H9 (cell line): ENCODE data around the gene CEACAM5. TPM values are rescaled to one million over a fixed set of nuclear protein-coding genes. Genes with fewer than 3 reads are reported as not detected.
"Not testable (repeated sequence)": the region's sequence is repeated elsewhere in the genome, so short reads cannot be mapped to it uniquely, and the experiment has no call there.

ENCODE experiments used
- DNase-seq: peaks from one replicate; pipeline ENCODE4 v3.0.0-alpha.2; 2017
- H2AFZ ChIP-seq: one replicate; pipeline ENCODE4 v1.6.1; 2013; ENCODE audit warnings: mild to moderate bottlenecking, low read length, control low read depth, moderate library complexity
- H2AK5ac ChIP-seq: 2 replicates; pipeline ENCODE4 v1.6.1; 2013; ENCODE audit warnings: low read length, control low read depth, mixed read lengths; ENCODE audit not compliant: insufficient read length
- H2BK120ac ChIP-seq: one replicate; pipeline ENCODE4 v1.6.1; 2013; ENCODE audit warnings: low read depth, mild to moderate bottlenecking, low read length, control low read depth, inconsistent platforms; ENCODE audit not compliant: poor library complexity, severe bottlenecking
- H2BK12ac ChIP-seq: 2 replicates; pipeline ENCODE4 v1.6.1; 2013; ENCODE audit warnings: low read length, control low read depth, mixed read lengths, low read depth; ENCODE audit not compliant: insufficient read length
- H2BK15ac ChIP-seq: 2 replicates; pipeline ENCODE4 v1.6.1; 2013; ENCODE audit warnings: low read depth, low read length, control low read depth
- H2BK20ac ChIP-seq: one replicate; pipeline ENCODE4 v1.6.1; 2013; ENCODE audit warnings: low read depth, mild to moderate bottlenecking, low read length, control low read depth, inconsistent platforms; ENCODE audit not compliant: poor library complexity, severe bottlenecking
- H2BK5ac ChIP-seq: 2 replicates; pipeline ENCODE4 v1.6.1; 2013; ENCODE audit warnings: low read length, control low read depth, mixed read lengths; ENCODE audit not compliant: insufficient read length
- H3K14ac ChIP-seq: 2 replicates; pipeline ENCODE4 v1.6.1; 2013; ENCODE audit warnings: low read length, control low read depth; ENCODE audit not compliant: insufficient read depth
- H3K18ac ChIP-seq: 2 replicates; pipeline ENCODE4 v1.6.1; 2013; ENCODE audit warnings: low read depth, mild to moderate bottlenecking, mixed read lengths, low read length, control low read depth; ENCODE audit not compliant: insufficient read length
- H3K23ac ChIP-seq: 2 replicates; pipeline ENCODE4 v1.6.1; 2013; ENCODE audit warnings: low read length, control low read depth, mixed read lengths, low read depth; ENCODE audit not compliant: insufficient read length
- H3K23me2 ChIP-seq: 2 replicates; pipeline ENCODE4 v1.6.1; 2013; ENCODE audit warnings: low read depth, mild to moderate bottlenecking, mixed read lengths, low read length, control low read depth; ENCODE audit not compliant: insufficient read length, poor library complexity, severe bottlenecking
- H3K27ac ChIP-seq: 2 replicates; pipeline ENCODE4 v1.5.1; 2013; ENCODE audit warnings: low read length, control low read depth, mixed read lengths, low read depth; ENCODE audit not compliant: insufficient read length
- H3K27me3 ChIP-seq: 2 replicates; pipeline ENCODE4 v1.6.1; 2013; ENCODE audit warnings: low read length, control low read depth, inconsistent platforms; ENCODE audit not compliant: insufficient read depth
- H3K4ac ChIP-seq: 2 replicates; pipeline ENCODE4 v1.6.1; 2013; ENCODE audit warnings: low read depth, mild to moderate bottlenecking, control low read depth, inconsistent platforms, low read length, moderate library complexity
- H3K4me1 ChIP-seq: 2 replicates; pipeline ENCODE4 v1.6.1; 2013; ENCODE audit warnings: low read length, control low read depth, inconsistent platforms; ENCODE audit not compliant: insufficient read depth
- H3K4me2 ChIP-seq: 2 replicates; pipeline ENCODE4 v1.6.1; 2013; ENCODE audit warnings: low read length, control low read depth, mixed read lengths; ENCODE audit not compliant: insufficient read length, insufficient read depth
- H3K56ac ChIP-seq: 2 replicates; pipeline ENCODE4 v1.6.1; 2013; ENCODE audit warnings: low read depth, mild to moderate bottlenecking, mixed read lengths, low read length, control low read depth; ENCODE audit not compliant: insufficient read length
- H3K79me1 ChIP-seq: 2 replicates; pipeline ENCODE4 v1.6.1; 2013; ENCODE audit warnings: low read depth, mild to moderate bottlenecking, moderate library complexity, low read length, control low read depth, inconsistent platforms; ENCODE audit not compliant: insufficient read depth, poor library complexity, severe bottlenecking
- H3K79me2 ChIP-seq: 2 replicates; pipeline ENCODE4 v1.6.1; 2013; ENCODE audit warnings: low read length, control low read depth, inconsistent platforms; ENCODE audit not compliant: insufficient read depth
- H3K9ac ChIP-seq: 2 replicates; pipeline ENCODE4 v1.6.1; 2013; ENCODE audit warnings: low read length, control low read depth, mixed read lengths; ENCODE audit not compliant: insufficient read length; ENCODE audit errors: extremely low read depth
- H3K9me3 ChIP-seq: one replicate; pipeline ENCODE4 v1.6.1; 2013; ENCODE audit warnings: low read depth, low read length, inconsistent platforms; ENCODE audit not compliant: control insufficient read depth
- H3T11ph ChIP-seq: one replicate; pipeline ENCODE4 v1.6.1; 2013; ENCODE audit warnings: mild to moderate bottlenecking, low read length, control low read depth, inconsistent platforms
- H4K20me1 ChIP-seq: one replicate; pipeline ENCODE4 v1.6.1; 2013; ENCODE audit not compliant: control insufficient read depth, insufficient read length, insufficient read depth
- H4K5ac ChIP-seq: 2 replicates; pipeline ENCODE4 v1.6.1; 2013; ENCODE audit warnings: low read depth, mild to moderate bottlenecking, mixed read lengths, low read length, control low read depth; ENCODE audit not compliant: insufficient read length
- H4K8ac ChIP-seq: replicated peaks from 2 replicates; pipeline ENCODE4 v1.6.1; 2013; ENCODE audit warnings: low read length, control low read depth, mixed read lengths, low read depth; ENCODE audit not compliant: insufficient read length
- H4K91ac ChIP-seq: 2 replicates; pipeline ENCODE4 v1.6.1; 2013; ENCODE audit warnings: low read depth, mild to moderate bottlenecking, moderate library complexity, mixed read lengths, low read length, control low read depth; ENCODE audit not compliant: insufficient read length
- H3K27ac Mint-ChIP-seq, 3 experiments: 2 replicates in 2 of 3; 3 replicates in 1 of 3; pipeline ENCODE4 v1.8.0; 2020 to 2021; ENCODE audit warnings: mixed read lengths in 3 of 3, mild to moderate bottlenecking in 1 of 3, moderate library complexity in 1 of 3
- H3K27me3 Mint-ChIP-seq: 2 replicates; pipeline ENCODE4 v1.8.0; 2021; ENCODE audit warnings: low read depth, mild to moderate bottlenecking, moderate library complexity, mixed read lengths
- H3K36me3 Mint-ChIP-seq, 3 experiments: 2 replicates in 2 of 3; 3 replicates in 1 of 3; pipeline ENCODE4 v1.8.0; 2020 to 2021; ENCODE audit warnings: low read depth in 3 of 3, mixed read lengths in 3 of 3; ENCODE audit not compliant: insufficient read depth in 1 of 3
- H3K4me1 Mint-ChIP-seq, 2 experiments: 2 replicates each; pipeline ENCODE4 v1.8.0; 2020; ENCODE audit warnings: mixed read lengths in 2 of 2
- H3K4me3 Mint-ChIP-seq, 2 experiments: 2 replicates in 1 of 2; 3 replicates in 1 of 2; pipeline ENCODE4 v1.8.0; 2020 to 2021; ENCODE audit warnings: mild to moderate bottlenecking in 2 of 2, mixed read lengths in 2 of 2, moderate library complexity in 1 of 2
- H3K9me3 Mint-ChIP-seq, 2 experiments: 2 replicates in 1 of 2; 3 replicates in 1 of 2; pipeline ENCODE4 v1.8.0; 2020; ENCODE audit warnings: mild to moderate bottlenecking in 2 of 2, mixed read lengths in 2 of 2, moderate library complexity in 1 of 2
- CTCF ChIP-seq: fragments of 200-600 bp; sonication (generic); conservative IDR thresholded peaks from 3 replicates; pipeline ENCODE4 v1.8.0; 2021; ENCODE audit warnings: antibody characterized with exemption, mild to moderate bottlenecking
- WGBS: extraction: QIAGEN DNeasy Blood & Tissue Kit; methylation state at CpG from one replicate; pipeline ENCODE4 v1.1.7; 2013; ENCODE audit warnings: missing lambda C conversion rate, low lambda C conversion rate, mixed read lengths; ENCODE audit not compliant: insufficient read length; ENCODE audit errors: extremely low coverage; 5-methylcytosine and 5-hydroxymethylcytosine counted together
- total RNA-seq: library from RNA; stranded (reverse); gene quantifications from 2 replicates; pipeline ENCODE4 v1.2.1, GENCODE V29; 2021

The CEACAM5 gene
- total RNA-seq, 1 experiment from 2014 or later = not detected

GRCh38 chr19:41707871-41708371 lies 505 bp upstream of the CEACAM5 start:
- Histone ChIP-seq H3K23me2 (no peaks in the 10 kb centered on the region), H3K27ac (no peak overlapping the region), H2BK15ac (no peak overlapping the region), H4K91ac (no peak overlapping the region), H2BK120ac (no peak overlapping the region), H3K4me1 (no peaks in the 10 kb centered on the region), H3K23ac (no peak overlapping the region), H3T11ph (no peak overlapping the region), H3K4ac (no peak overlapping the region), H2BK5ac (no peak overlapping the region), H3K27me3 (no peaks in the 10 kb centered on the region), H2BK12ac (no peak overlapping the region), H2AFZ (no peak overlapping the region), H3K14ac (no peak overlapping the region), H3K18ac (no peak overlapping the region), H3K56ac (no peak overlapping the region), H3K9me3 (peaks cover 9% of the 10 kb centered on the region), H4K8ac (no peak overlapping the region), H4K5ac (no peak overlapping the region), H3K9ac (no peak overlapping the region), H3K79me2 (no peaks in the 10 kb centered on the region), H2AK5ac (no peak overlapping the region), H3K79me1 (no peaks in the 10 kb centered on the region), H3K4me2 (no peak overlapping the region), H2BK20ac (no peak overlapping the region), H4K20me1 (peaks cover 4% of the 10 kb centered on the region)
- TF ChIP-seq CTCF = no peak
- Mint-ChIP-seq H3K4me1 (no peaks in the 10 kb centered on the region), H3K27ac (no peak overlapping the region), H3K36me3 (peaks cover 3 to 47% (median 8%) of the 10 kb centered on the region in 3 experiments; a peak in 4 of 7 replicates), H3K4me3 (no peak overlapping the region), H3K9me3 (peaks cover 81 to 96% of the 10 kb centered on the region in 2 experiments), H3K27me3 (peaks cover 2% of the 10 kb centered on the region)
- WGBS = no CpG with 5 or more reads among the region's 5 CpGs
- no peak for DNase-seq

- H3K4me2 ChIP-seq, H3K4me3 Mint-ChIP-seq, H3K27me3 Mint-ChIP-seq, H4K20me1 ChIP-seq, H2BK12ac ChIP-seq, H3K56ac ChIP-seq, H3K9me3 ChIP-seq, H3K27me3 ChIP-seq, H2AFZ ChIP-seq, H3K18ac ChIP-seq, H2AK5ac ChIP-seq, H3K4me1 ChIP-seq, DNase-seq, H3K4ac ChIP-seq, H4K5ac ChIP-seq, H3K27ac ChIP-seq, H3K4me1 Mint-ChIP-seq, H2BK20ac ChIP-seq, H3K14ac ChIP-seq, H3K79me1 ChIP-seq, H3K79me2 ChIP-seq, H4K8ac ChIP-seq, H4K91ac ChIP-seq, H3K23ac ChIP-seq, H3T11ph ChIP-seq, H3K27ac Mint-ChIP-seq, H3K23me2 ChIP-seq, H2BK15ac ChIP-seq, H2BK120ac ChIP-seq, H2BK5ac ChIP-seq, H3K9ac ChIP-seq: not testable (repeated sequence)
- no CpG with 5 or more reads among the region's 8 CpGs for WGBS
- Mint-ChIP-seq H3K36me3 (peaks cover 3 to 52% (median 11%) of the 10 kb centered on the region in 3 experiments; a peak in 5 of 7 replicates), H3K9me3 (peaks cover 89 to 100% of the 10 kb centered on the region in 2 experiments)
Measured at GRCh38 chr19:41709516-41709915, 1.1 kb downstream of the CEACAM5 start.
